ENCODE data around the gene AGL. TPM values are rescaled to one million over a fixed set of nuclear protein-coding genes. Genes with fewer than 3 reads are reported as not detected.

AGL gene
- polyA plus RNA-seq, 3 donors, result 1.2 to 3.9 (median 1.3) TPM

GRCh38 chr1:99950486-99950885, 100.3 kb downstream of the AGL start:
- no peaks in the 10 kb centered on the region for H3K27me3 ChIP-seq (ENCODE audit: control insufficient read depth in 2 of 2, insufficient read depth in 2 of 2, low read length in 2 of 2)
- peak overlapping the region; percentile 29 for H2AFZ ChIP-seq (ENCODE audit: insufficient read depth, low read depth, low read length, poor library complexity, severe bottlenecking)
- 100% methylated on average over 1 of the region's 3 CpGs for WGBS (ENCODE audit: insufficient coverage)
- no peak overlapping the region for H3K27ac ChIP-seq (ENCODE audit: low read depth in 1 of 2, low read length in 2 of 2)
- no peaks in the 10 kb centered on the region for H3K4me1 Mint-ChIP-seq
- no peak overlapping the region for H3K4me3 ChIP-seq (replicated peaks in 1 of 3; ENCODE audit: low read depth in 2 of 3, low read length in 3 of 3)
- TF ChIP-seq, protein P1, sequence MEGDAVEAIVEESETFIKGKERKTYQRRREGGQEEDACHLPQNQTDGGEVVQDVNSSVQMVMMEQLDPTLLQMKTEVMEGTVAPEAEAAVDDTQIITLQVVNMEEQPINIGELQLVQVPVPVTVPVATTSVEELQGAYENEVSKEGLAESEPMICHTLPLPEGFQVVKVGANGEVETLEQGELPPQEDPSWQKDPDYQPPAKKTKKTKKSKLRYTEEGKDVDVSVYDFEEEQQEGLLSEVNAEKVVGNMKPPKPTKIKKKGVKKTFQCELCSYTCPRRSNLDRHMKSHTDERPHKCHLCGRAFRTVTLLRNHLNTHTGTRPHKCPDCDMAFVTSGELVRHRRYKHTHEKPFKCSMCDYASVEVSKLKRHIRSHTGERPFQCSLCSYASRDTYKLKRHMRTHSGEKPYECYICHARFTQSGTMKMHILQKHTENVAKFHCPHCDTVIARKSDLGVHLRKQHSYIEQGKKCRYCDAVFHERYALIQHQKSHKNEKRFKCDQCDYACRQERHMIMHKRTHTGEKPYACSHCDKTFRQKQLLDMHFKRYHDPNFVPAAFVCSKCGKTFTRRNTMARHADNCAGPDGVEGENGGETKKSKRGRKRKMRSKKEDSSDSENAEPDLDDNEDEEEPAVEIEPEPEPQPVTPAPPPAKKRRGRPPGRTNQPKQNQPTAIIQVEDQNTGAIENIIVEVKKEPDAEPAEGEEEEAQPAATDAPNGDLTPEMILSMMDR (IDR thresholded peaks at IDR 0.05), result no peak
- no peak overlapping the region for H3K4me3 Mint-ChIP-seq
- H4K20me1 ChIP-seq (ENCODE audit: insufficient read depth, low read length), result no peaks in the 10 kb centered on the region
- no peaks in the 10 kb centered on the region for H3K27me3 Mint-ChIP-seq (ENCODE audit: low read depth in 3 of 3)
- no peak overlapping the region for H3K9ac ChIP-seq (ENCODE audit: insufficient read depth, low read length, poor library complexity, severe bottlenecking)
- peaks cover 0 to 3% (median 0%) of the 10 kb centered on the region in 7 donors for H3K9me3 Mint-ChIP-seq
- no peaks in the 10 kb centered on the region for H3K4me1 ChIP-seq (ENCODE audit: control insufficient read depth in 1 of 2, insufficient read depth in 2 of 2, low read length in 2 of 2)
- H3K4me2 ChIP-seq (replicated peaks; ENCODE audit: extremely low read depth, low read length, poor library complexity, severe bottlenecking), result no peak overlapping the region
- intact Hi-C loops (cut with micrococcal nuclease), result no loop called here
- H3K9me3 ChIP-seq (replicated peaks in 1 of 2; ENCODE audit: control insufficient read depth in 1 of 2, insufficient read depth in 1 of 2, low read length in 2 of 2), result no peaks in the 10 kb centered on the region
- H3K79me2 ChIP-seq (ENCODE audit: insufficient read depth, low read length), result no peaks in the 10 kb centered on the region
- no peaks in the 10 kb centered on the region for H3K36me3 ChIP-seq (replicated peaks in 1 of 2; ENCODE audit: control insufficient read depth in 1 of 2, insufficient read depth in 2 of 2, low read length in 2 of 2)
- no peak overlapping the region for H3K27ac Mint-ChIP-seq
- H3K36me3 Mint-ChIP-seq, result no peaks in the 10 kb centered on the region
- DNase-seq, result no peak

DNA sequence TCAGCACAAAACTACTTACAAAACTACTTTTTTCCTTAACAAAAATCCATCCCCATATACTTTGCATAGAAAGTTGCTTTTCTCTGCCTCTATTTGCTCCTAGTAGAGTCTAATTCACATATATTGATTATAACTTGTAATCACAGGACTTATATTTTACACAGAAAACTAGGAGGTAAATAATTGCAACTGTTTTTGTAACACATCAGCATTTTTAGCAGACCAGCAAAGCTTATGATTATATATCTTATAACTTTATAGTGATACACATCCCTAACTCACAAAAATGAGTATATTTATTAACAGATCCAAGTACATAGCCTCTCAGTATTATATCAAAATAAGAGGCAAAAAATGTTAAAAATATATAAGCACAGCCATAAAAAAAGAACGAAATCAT, 102.4 kb downstream of the AGL start:
- Histone ChIP-seq H3K27me3 (ENCODE audit: control insufficient read depth in 2 of 2, insufficient read depth in 2 of 2, low read length in 2 of 2) (no peaks in the 10 kb centered on the region), H3K4me3 (replicated peaks in 1 of 3; ENCODE audit: low read depth in 2 of 3, low read length in 3 of 3) (no peak overlapping the region), H2AFZ (ENCODE audit: insufficient read depth, low read depth, low read length, poor library complexity, severe bottlenecking) (no peak overlapping the region), H3K4me2 (replicated peaks; ENCODE audit: extremely low read depth, low read length, poor library complexity, severe bottlenecking) (no peak overlapping the region), H3K36me3 (replicated peaks in 1 of 2; ENCODE audit: control insufficient read depth in 1 of 2, insufficient read depth in 2 of 2, low read length in 2 of 2) (no peaks in the 10 kb centered on the region), H3K4me1 (ENCODE audit: control insufficient read depth in 1 of 2, insufficient read depth in 2 of 2, low read length in 2 of 2) (no peaks in the 10 kb centered on the region), H4K20me1 (ENCODE audit: insufficient read depth, low read length) (no peaks in the 10 kb centered on the region), H3K27ac (ENCODE audit: low read depth in 1 of 2, low read length in 2 of 2) (no peak overlapping the region), H3K9me3 (replicated peaks in 1 of 2; ENCODE audit: control insufficient read depth in 1 of 2, insufficient read depth in 1 of 2, low read length in 2 of 2) (no peaks in the 10 kb centered on the region), H3K79me2 (ENCODE audit: insufficient read depth, low read length) (no peaks in the 10 kb centered on the region), H3K9ac (ENCODE audit: insufficient read depth, low read length, poor library complexity, severe bottlenecking) (no peak overlapping the region)
- no peak for DNase-seq
- TF ChIP-seq, protein P1 (IDR thresholded peaks at IDR 0.05), result no peak
- H3K4me1 Mint-ChIP-seq, result no peaks in the 10 kb centered on the region
- H3K36me3 Mint-ChIP-seq, result no peaks in the 10 kb centered on the region
- intact Hi-C loops (cut with micrococcal nuclease), result no loop called here
- peaks cover 0 to 3% (median 0%) of the 10 kb centered on the region in 7 donors for H3K9me3 Mint-ChIP-seq
- H3K27ac Mint-ChIP-seq, result no peak overlapping the region
- H3K27me3 Mint-ChIP-seq (ENCODE audit: low read depth in 3 of 3), result no peaks in the 10 kb centered on the region
- H3K4me3 Mint-ChIP-seq, result no peak overlapping the region
- WGBS (ENCODE audit: insufficient coverage), result no CpG with 5 or more reads among the region's 1 CpG

All from CD14-positive monocyte (primary cell).